Measurements from ENCODE around the gene CCDC24. TPM values are rescaled to one million over a fixed set of nuclear protein-coding genes. Genes with fewer than 3 reads are reported as not detected.

Gene CCDC24
- total and polyA plus RNA-seq, 9 donors = 1.1 to 23.3 (median 6.3) TPM

DNA sequence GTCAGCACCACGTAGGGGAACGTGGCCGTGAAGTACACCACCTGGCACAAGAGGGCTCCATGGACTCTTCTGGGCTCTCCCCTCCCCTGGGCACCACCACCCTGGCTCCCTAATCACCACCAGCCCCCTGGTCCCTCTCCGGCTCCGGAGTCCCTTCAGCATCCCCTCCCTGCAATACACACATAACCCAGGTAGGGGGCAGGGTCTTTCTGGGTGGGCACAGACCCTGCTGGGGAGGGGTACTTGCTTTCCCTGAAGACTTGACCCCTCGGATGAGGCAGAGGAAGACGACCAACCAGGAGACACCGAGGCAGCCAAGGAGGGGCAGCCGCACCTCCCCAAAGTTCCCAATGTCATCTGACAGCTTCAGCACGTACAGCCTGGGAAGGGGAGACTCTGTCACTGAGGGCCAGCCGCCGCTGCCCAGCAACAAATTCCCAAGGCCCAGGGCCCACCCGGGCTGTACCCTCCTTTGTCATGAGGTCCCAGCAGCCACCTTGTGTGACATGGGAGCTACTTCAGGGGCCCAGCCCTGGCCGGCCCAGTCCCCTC, 11.3 kb downstream of the CCDC24 start:
- intact Hi-C loops (cut with DNase I) = loop anchor here in 2 of 4 donors (5.0 to 10.0 kb wide), 2 partner anchors 35 to 642 kb away; no protein-coding TSS in a partner anchor
- H3K4me3 ChIP-seq = no peak overlapping the region
- no peak overlapping the region for H3K27ac ChIP-seq
- H3K27me3 ChIP-seq = no peaks in the 10 kb centered on the region
- H3K4me1 ChIP-seq (ENCODE audit: insufficient read depth) = no peaks in the 10 kb centered on the region
- 84 to 86% (median 85%) methylated on average over 13 to 14 of the region's 14 CpGs for WGBS, 3 donors
- H3K9me3 ChIP-seq = no peaks in the 10 kb centered on the region
- DNase-seq = no peak
- no peaks in the 10 kb centered on the region for H3K36me3 ChIP-seq
- TF ChIP-seq EP300 (IDR thresholded peaks at IDR 0.05) = no peak
- TF ChIP-seq, protein P1, sequence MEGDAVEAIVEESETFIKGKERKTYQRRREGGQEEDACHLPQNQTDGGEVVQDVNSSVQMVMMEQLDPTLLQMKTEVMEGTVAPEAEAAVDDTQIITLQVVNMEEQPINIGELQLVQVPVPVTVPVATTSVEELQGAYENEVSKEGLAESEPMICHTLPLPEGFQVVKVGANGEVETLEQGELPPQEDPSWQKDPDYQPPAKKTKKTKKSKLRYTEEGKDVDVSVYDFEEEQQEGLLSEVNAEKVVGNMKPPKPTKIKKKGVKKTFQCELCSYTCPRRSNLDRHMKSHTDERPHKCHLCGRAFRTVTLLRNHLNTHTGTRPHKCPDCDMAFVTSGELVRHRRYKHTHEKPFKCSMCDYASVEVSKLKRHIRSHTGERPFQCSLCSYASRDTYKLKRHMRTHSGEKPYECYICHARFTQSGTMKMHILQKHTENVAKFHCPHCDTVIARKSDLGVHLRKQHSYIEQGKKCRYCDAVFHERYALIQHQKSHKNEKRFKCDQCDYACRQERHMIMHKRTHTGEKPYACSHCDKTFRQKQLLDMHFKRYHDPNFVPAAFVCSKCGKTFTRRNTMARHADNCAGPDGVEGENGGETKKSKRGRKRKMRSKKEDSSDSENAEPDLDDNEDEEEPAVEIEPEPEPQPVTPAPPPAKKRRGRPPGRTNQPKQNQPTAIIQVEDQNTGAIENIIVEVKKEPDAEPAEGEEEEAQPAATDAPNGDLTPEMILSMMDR (IDR thresholded peaks at IDR 0.05) = no peak

DNA sequence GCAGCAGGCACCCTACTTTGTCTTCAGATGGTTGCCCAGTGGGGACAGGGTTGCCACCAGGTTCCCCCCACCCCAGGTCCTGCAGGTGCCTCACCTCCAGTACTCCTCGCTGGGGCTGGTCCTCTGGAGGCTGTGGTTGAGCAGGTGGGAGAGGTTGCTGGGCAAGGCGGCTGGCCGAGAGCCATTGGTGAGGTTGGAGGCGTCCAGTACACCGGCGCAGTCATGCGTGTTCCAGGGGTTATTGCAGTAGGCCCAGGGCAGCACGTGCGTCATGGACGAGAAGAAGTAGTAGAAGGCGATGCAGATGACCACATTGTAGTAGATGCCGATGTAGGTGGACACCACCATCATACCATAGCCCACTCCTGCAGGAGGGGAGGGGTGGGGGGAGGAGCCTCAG, 16.9 kb downstream of the CCDC24 start:
- DNase-seq = no peak
- intact Hi-C loops (cut with DNase I) = loop anchor here in 2 of 4 donors (5.0 to 10.0 kb wide), 2 partner anchors 39 to 637 kb away; no protein-coding TSS in a partner anchor
- no peaks in the 10 kb centered on the region for H3K36me3 ChIP-seq
- no peaks in the 10 kb centered on the region for H3K4me1 ChIP-seq (ENCODE audit: insufficient read depth)
- H3K27ac ChIP-seq = no peak overlapping the region
- H3K27me3 ChIP-seq = no peaks in the 10 kb centered on the region
- WGBS, 3 donors = 91 to 95% (median 94%) methylated on average over 12 of the region's 12 CpGs
- no peaks in the 10 kb centered on the region for H3K9me3 ChIP-seq
- TF ChIP-seq POLR2A (IDR thresholded peaks at IDR 0.05) (no peak), EP300 (IDR thresholded peaks at IDR 0.05) (no peak)
- TF ChIP-seq, protein P1 (IDR thresholded peaks at IDR 0.05) = no peak
- H3K4me3 ChIP-seq = no peak overlapping the region

DNA sequence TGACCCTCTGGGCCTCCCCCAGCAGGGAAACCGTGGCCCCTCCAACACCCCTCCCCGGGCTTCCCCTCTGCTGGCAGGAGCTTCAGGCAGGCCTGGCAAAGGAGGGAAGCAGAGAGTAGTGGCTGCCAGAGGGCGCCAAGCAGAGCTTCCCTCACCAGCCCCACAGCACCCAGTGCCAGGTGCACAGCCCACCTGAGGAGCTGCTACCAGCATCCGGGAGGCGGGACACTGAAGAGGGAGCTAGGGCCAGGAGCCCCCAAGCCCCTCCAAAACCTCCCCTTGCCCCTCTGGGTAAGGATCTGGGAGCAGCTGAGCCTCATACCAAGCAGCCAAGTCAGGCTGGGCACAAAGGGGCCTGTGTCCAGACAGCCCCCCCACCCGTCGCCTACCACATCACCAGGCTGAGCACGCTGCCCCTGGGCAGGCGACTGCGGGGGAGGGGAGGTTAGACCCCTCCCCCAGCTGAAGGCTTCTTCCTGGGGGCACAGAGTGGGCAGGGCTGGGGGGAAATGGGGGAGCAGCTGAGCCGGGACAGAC, 19.6 kb downstream of the CCDC24 start:
- H3K36me3 ChIP-seq = no peaks in the 10 kb centered on the region
- H3K4me3 ChIP-seq = no peak overlapping the region
- H3K27ac ChIP-seq = no peak overlapping the region
- TF ChIP-seq, protein P1 (IDR thresholded peaks at IDR 0.05) = no peak
- TF ChIP-seq EP300 (IDR thresholded peaks at IDR 0.05) = no peak
- no peak for TF ChIP-seq POLR2A (IDR thresholded peaks at IDR 0.05)
- H3K27me3 ChIP-seq = no peaks in the 10 kb centered on the region
- 76 to 86% (median 78%) methylated on average over 2 to 11 of the region's 11 CpGs for WGBS, 3 donors
- no peaks in the 10 kb centered on the region for H3K9me3 ChIP-seq
- intact Hi-C loops (cut with DNase I) = no loop called here
- no peaks in the 10 kb centered on the region for H3K4me1 ChIP-seq (ENCODE audit: insufficient read depth)
- no peak for DNase-seq

GRCh38 chr1:44012404-44012803, 21.0 kb downstream of the CCDC24 start:
- Histone ChIP-seq H3K36me3 (no peaks in the 10 kb centered on the region), H3K4me1 (ENCODE audit: insufficient read depth) (no peaks in the 10 kb centered on the region), H3K9me3 (no peaks in the 10 kb centered on the region), H3K27me3 (no peaks in the 10 kb centered on the region), H3K4me3 (no peak overlapping the region), H3K27ac (no peak overlapping the region)
- DNase-seq = no peak
- intact Hi-C loops (cut with DNase I) = no loop called here
- TF ChIP-seq POLR2A (IDR thresholded peaks at IDR 0.05) (no peak), EP300 (IDR thresholded peaks at IDR 0.05) (no peak)
- TF ChIP-seq, protein P1 (IDR thresholded peaks at IDR 0.05) = no peak
- WGBS, 3 donors = 78 to 98% (median 84%) methylated on average over 2 of the region's 2 CpGs

Measured in ovary (tissue), 9 donors.